B cell (primary cell): ENCODE results near the gene FTH1. TPM values are rescaled to one million over a fixed set of nuclear protein-coding genes. Genes with fewer than 3 reads are reported as not detected.

Source experiments
- ATAC-seq: fragments of 200-7000 bp; cut with Tn5 transposase; one replicate; pipeline ENCODE4 v1.10.0; 2021; ENCODE audit warnings: low read depth, mild to moderate bottlenecking, moderate number of reproducible peaks, moderate library complexity
- CTCF ChIA-PET: fragments of 350-600 bp; sonication (Branson Sonifier 250); formaldehyde crosslinking; loops from one replicate; lab custom pipeline; 2021; ENCODE audit warnings: antibody characterized with exemption, inconsistent platforms; lab: Charles Lee
- POLR2A ChIA-PET: fragments of 350-600 bp; sonication (Branson Sonifier 250); formaldehyde crosslinking; loops from one replicate; lab custom pipeline; 2021; ENCODE audit warnings: antibody characterized with exemption; lab: Charles Lee
- DNase-seq: peaks from one replicate; pipeline ENCODE4 v3.0.0; 2013
- H2AFZ ChIP-seq: 2 replicates; pipeline ENCODE4 v1.6.1; 2012; ENCODE audit warnings: mild to moderate bottlenecking, low read depth, low read length; ENCODE audit not compliant: insufficient read depth, poor library complexity, severe bottlenecking
- H3K27ac ChIP-seq, 2 donors: 1 replicate in 1 of 2; 2 replicates in 1 of 2; pipeline ENCODE4 v1.5.1; 2012 to 2013; ENCODE audit warnings: low read length in 2 of 2, mild to moderate bottlenecking in 2 of 2, moderate library complexity in 1 of 2
- H3K27me3 ChIP-seq, 4 experiments: fragments of 200-600 bp in 1 of 4; sonication (generic) in 1 of 4; replicated peaks in 1 of 4; 1 replicate in 2 of 4; 2 replicates in 2 of 4; pipeline versions ENCODE4 v1.6.1 to v1.7.0; 2013 to 2016; ENCODE audit warnings: low read length in 3 of 4, mild to moderate bottlenecking in 2 of 4, mixed read lengths in 1 of 4, moderate library complexity in 1 of 4; ENCODE audit not compliant: insufficient read depth in 4 of 4, control insufficient read depth in 3 of 4; ENCODE audit errors: control extremely low read depth in 1 of 4
- H3K36me3 ChIP-seq, 2 experiments: replicated peaks in 1 of 2; 1 replicate in 1 of 2; 2 replicates in 1 of 2; pipeline versions ENCODE4 v1.6.1 to v1.7.1; 2013; ENCODE audit warnings: low read length in 1 of 2; ENCODE audit not compliant: insufficient read depth in 2 of 2, control insufficient read depth in 1 of 2; ENCODE audit errors: control extremely low read depth in 1 of 2, extremely low read depth in 1 of 2
- H3K4me1 ChIP-seq, 2 donors: fragments of 200-600 bp in 1 of 2; sonication (generic) in 1 of 2; 1 replicate in 1 of 2; 2 replicates in 1 of 2; pipeline versions ENCODE4 v1.5.1 to v1.6.1; 2013 to 2017; ENCODE audit warnings: low read length in 2 of 2; ENCODE audit not compliant: control insufficient read depth in 2 of 2, insufficient read depth in 2 of 2
- H3K4me2 ChIP-seq: replicated peaks from 2 replicates; pipeline ENCODE3; 2012; ENCODE audit warnings: mild to moderate bottlenecking, low read depth, low read length; ENCODE audit not compliant: poor library complexity, severe bottlenecking
- H3K4me3 ChIP-seq, 5 experiments: fragments of 200-600 bp in 1 of 5; sonication (generic) in 1 of 5; 1 replicate in 3 of 5; 2 replicates in 2 of 5; pipeline versions ENCODE4 v1.5.1 to v1.7.0; 2011 to 2016; ENCODE audit warnings: low read length in 4 of 5, mild to moderate bottlenecking in 4 of 5, low read depth in 2 of 5, control low read depth in 1 of 5, moderate library complexity in 1 of 5; ENCODE audit not compliant: insufficient read depth in 1 of 5; ENCODE audit errors: control extremely low read depth in 1 of 5, extremely low read depth in 1 of 5
- H3K79me2 ChIP-seq: fragments of 200-600 bp; sonication (generic); one replicate; pipeline ENCODE4 v1.6.0; 2016; ENCODE audit warnings: low read length; ENCODE audit not compliant: control insufficient read depth, insufficient read depth
- H3K9ac ChIP-seq: fragments of 200-600 bp; sonication (generic); 2 replicates; pipeline ENCODE4 v1.6.1; 2017; ENCODE audit warnings: mild to moderate bottlenecking, low read length, moderate library complexity
- H3K9me3 ChIP-seq, 3 donors: one replicate each; pipeline versions ENCODE4 v1.6.1 to v1.7.1; 2013; ENCODE audit warnings: low read length in 2 of 3; ENCODE audit not compliant: control insufficient read depth in 2 of 3, insufficient read depth in 1 of 3; ENCODE audit errors: control extremely low read depth in 1 of 3
- H4K20me1 ChIP-seq: 2 replicates; pipeline ENCODE4 v1.6.0; 2012; ENCODE audit warnings: mild to moderate bottlenecking, low read length; ENCODE audit not compliant: insufficient read depth, control insufficient read depth, poor library complexity, severe bottlenecking
- H3K27ac Mint-ChIP-seq: one replicate; pipeline ENCODE4 v1.8.0; 2021; ENCODE audit warnings: mixed read lengths
- H3K27me3 Mint-ChIP-seq: one replicate; pipeline ENCODE4 v1.8.0; 2021; ENCODE audit warnings: mixed read lengths
- H3K4me1 Mint-ChIP-seq: one replicate; pipeline ENCODE4 v1.8.0; 2021; ENCODE audit warnings: mixed read lengths
- H3K4me3 Mint-ChIP-seq: one replicate; pipeline ENCODE4 v1.8.0; 2021; ENCODE audit warnings: mixed read lengths
- H3K9me3 Mint-ChIP-seq: one replicate; pipeline ENCODE4 v1.8.0; 2022; ENCODE audit warnings: mixed read lengths; ENCODE audit not compliant: insufficient read depth
- EZH2 ChIP-seq: IDR thresholded peaks from 2 replicates; pipeline ENCODE4 v1.6.1; 2012; ENCODE audit warnings: borderline replicate concordance, low read depth, mild to moderate bottlenecking, moderate library complexity, low read length; ENCODE audit not compliant: insufficient read depth, poor library complexity, severe bottlenecking
- WGBS: methylation state at CpG from one replicate; pipeline ENCODE4 v1.1.5; 2013; ENCODE audit warnings: missing lambda C conversion rate; ENCODE audit not compliant: insufficient coverage; 5-methylcytosine and 5-hydroxymethylcytosine counted together
- intact Hi-C: fragments of 100-400 bp; cut with micrococcal nuclease; formaldehyde crosslinking; loops from one replicate; pipeline ENCODE4 v1.10.0; 2022
- polyA plus RNA-seq: library from polyadenylated mRNA; depleted of rRNA; stranded (reverse); fragments of >200 nt; gene quantifications from 2 replicates; pipeline ENCODE4 v1.2.3, GENCODE V29; 2012
- total RNA-seq, 2 donors: library from RNA; stranded (reverse); fragments of 120-200 nt in 1 of 2; gene quantifications; 1 replicate in 1 of 2; 2 replicates in 1 of 2; pipeline versions ENCODE4 v1.2.3 to v1.2.4, GENCODE V29; 2013 to 2022
- TF ChIP-seq, protein P1 (sequence below): fragments of 200-600 bp; IDR thresholded peaks from one replicate; pipeline ENCODE4 v1.8.0; 2022; ENCODE audit warnings: antibody characterized with exemption, mild to moderate bottlenecking

FTH1 gene
- total and polyA plus RNA-seq, 2 donors (not counting 1 experiment from before 2014, with no cell fraction given) = 1,136 to 1,314 TPM

DNA sequence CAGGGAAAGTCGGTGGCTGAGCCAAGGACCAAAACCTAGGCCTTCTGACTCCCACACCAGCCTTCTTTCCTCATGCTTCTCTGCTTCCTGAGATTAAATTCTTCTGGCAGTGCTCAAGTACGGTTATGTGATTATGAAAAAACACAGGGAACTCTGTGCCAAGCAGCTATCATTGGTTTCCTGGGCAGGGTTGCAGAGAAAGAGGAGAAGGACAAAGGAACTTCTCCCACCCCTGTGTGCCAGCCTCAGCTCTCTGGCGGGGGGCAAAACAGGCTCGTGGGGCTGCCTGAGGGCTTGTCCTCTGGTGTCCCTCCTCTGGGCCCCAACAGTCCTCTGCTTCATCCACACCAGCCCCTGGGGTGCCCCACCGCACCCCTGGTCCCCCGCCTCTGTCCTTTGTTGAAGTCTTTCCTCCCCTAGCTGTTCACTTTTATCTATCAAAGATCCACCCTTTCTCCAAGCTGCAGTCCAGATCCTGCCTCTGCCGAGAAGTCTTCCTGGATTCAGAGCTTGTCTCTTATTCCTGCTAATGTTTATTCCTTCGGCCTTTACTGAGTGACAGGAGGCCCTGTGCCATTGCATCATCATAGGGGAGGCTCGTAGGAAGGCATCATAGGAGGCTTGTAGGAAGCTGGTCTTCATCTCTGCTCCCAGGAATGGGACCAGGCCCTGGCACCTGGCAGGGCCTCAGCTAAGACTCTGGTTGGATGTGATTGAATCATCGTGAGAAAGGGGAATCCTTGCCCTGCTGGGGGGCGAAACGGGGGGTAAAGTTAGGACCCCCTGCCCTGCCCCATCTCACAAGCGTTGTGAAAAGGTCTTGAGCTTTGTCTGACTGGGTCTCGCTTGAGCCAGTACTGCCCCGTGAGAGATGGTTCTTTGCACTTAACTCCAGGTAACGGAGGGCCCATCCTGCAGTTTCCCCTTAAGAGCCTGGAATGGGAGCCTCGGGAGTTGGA is 11.5 kb upstream of the FTH1 start:
- H4K20me1 ChIP-seq = no peaks in the 10 kb centered on the region
- H3K27me3 ChIP-seq = no peaks in the 10 kb centered on the region
- H3K79me2 ChIP-seq = peaks cover 4% of the 10 kb centered on the region
- DNase-seq = no peak
- peaks cover 4 to 6% of the 10 kb centered on the region in 2 donors for H3K4me1 ChIP-seq
- no peaks in the 10 kb centered on the region for H3K27me3 Mint-ChIP-seq
- CTCF ChIA-PET = interaction anchor here (0.8 to 2.0 kb wide), 5 partner anchors 9 to 129 kb away, joined by 3 to 7 read pairs (median 4); no protein-coding TSS in a partner anchor
- intact Hi-C loops = no loop called here
- TF ChIP-seq, protein P1, sequence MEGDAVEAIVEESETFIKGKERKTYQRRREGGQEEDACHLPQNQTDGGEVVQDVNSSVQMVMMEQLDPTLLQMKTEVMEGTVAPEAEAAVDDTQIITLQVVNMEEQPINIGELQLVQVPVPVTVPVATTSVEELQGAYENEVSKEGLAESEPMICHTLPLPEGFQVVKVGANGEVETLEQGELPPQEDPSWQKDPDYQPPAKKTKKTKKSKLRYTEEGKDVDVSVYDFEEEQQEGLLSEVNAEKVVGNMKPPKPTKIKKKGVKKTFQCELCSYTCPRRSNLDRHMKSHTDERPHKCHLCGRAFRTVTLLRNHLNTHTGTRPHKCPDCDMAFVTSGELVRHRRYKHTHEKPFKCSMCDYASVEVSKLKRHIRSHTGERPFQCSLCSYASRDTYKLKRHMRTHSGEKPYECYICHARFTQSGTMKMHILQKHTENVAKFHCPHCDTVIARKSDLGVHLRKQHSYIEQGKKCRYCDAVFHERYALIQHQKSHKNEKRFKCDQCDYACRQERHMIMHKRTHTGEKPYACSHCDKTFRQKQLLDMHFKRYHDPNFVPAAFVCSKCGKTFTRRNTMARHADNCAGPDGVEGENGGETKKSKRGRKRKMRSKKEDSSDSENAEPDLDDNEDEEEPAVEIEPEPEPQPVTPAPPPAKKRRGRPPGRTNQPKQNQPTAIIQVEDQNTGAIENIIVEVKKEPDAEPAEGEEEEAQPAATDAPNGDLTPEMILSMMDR = no peak
- TF ChIP-seq EZH2 = no peak
- H3K9ac ChIP-seq = no peak overlapping the region
- H3K4me1 Mint-ChIP-seq = peaks cover 6% of the 10 kb centered on the region
- no peak overlapping the region for H3K4me2 ChIP-seq
- no peak overlapping the region for H3K27ac Mint-ChIP-seq
- no peaks in the 10 kb centered on the region for H3K9me3 ChIP-seq
- H3K9me3 Mint-ChIP-seq = no peaks in the 10 kb centered on the region
- POLR2A ChIA-PET = no interaction called here
- H2AFZ ChIP-seq = no peak overlapping the region
- 77% methylated on average over 14 of the region's 17 CpGs for WGBS
- H3K36me3 ChIP-seq = no peaks in the 10 kb centered on the region
- no peak overlapping the region for H3K27ac ChIP-seq
- no peak overlapping the region for H3K4me3 Mint-ChIP-seq
- ATAC-seq = no peak
- H3K4me3 ChIP-seq = no peak overlapping the region
